HG03108 (cell line): Measurements from ENCODE around the gene MYOZ3.
A peak's percentile ranks its signal among the peaks of the same experiment; 100 is the strongest.

Experiments
- ATAC-seq: cut with Tn5 transposase; IDR thresholded peaks from one replicate; pipeline ENCODE4 v1.9.1; 2021; ENCODE audit warnings: moderate library complexity; ENCODE audit not compliant: unreplicated experiment

MYOZ3 gene

DNA sequence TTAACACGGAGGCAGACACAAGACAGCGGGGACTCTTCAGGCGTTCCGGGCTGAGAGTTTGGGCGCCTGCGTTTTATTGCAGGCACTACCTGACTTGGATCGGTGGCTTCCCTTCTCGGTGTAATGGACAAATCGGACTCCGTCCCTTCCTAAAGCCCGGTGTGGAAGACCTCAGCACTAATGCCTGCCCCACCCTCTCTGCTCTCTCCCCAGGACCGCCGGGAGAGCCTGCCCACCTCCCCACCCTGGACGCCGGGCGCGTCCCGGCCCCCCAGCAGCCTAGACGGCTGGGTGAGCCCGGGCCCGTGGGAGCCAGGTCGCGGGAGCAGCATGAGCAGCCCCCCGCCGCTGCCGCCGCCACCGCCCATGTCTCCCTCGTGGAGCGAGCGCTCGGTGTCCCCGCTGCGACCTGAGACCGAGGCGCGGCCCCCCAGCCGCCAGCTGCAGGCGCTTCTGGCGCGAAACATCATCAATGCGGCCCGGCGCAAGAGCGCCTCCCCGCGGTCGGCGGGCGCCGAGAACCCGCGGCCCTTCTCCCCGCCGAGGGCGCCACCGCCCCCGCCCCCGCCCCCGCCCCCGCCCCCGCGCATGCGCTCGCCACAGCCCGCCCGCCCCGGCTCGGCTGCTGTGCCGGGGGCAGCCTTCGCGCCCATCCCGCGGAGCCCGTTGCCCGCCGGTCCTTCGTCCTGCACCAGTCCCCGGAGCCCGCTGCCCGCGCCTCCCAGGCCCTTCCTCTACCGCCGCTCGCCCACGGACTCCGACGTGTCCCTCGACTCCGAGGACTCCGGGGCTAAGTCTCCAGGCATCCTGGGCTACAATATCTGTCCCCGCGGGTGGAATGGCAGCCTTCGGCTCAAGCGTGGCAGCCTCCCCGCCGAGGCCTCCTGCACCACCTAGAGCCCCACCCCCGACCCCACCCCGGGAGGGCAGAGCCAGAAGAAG, 4.6 kb upstream of the MYOZ3 start:
- ATAC-seq = peak; percentile 71

DNA sequence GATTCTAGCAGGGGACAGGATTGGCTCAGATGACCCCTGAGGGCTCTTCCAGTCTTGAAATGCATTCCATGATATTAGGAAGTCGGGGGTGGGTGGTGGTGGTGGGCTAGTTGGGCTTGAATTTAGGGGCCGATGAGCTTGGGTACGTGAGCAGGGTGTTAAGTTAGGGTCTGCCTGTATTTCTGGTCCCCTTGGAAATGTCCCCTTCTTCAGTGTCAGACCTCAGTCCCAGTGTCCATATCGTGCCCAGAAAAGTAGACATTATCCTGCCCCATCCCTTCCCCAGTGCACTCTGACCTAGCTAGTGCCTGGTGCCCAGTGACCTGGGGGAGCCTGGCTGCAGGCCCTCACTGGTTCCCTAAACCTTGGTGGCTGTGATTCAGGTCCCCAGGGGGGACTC, 2.9 kb upstream of the MYOZ3 start:
- ATAC-seq = no peak

- no peak for ATAC-seq
These were observed 2.3 kb upstream of the MYOZ3 start for GRCh38 chr5:150658699-150659265.

DNA sequence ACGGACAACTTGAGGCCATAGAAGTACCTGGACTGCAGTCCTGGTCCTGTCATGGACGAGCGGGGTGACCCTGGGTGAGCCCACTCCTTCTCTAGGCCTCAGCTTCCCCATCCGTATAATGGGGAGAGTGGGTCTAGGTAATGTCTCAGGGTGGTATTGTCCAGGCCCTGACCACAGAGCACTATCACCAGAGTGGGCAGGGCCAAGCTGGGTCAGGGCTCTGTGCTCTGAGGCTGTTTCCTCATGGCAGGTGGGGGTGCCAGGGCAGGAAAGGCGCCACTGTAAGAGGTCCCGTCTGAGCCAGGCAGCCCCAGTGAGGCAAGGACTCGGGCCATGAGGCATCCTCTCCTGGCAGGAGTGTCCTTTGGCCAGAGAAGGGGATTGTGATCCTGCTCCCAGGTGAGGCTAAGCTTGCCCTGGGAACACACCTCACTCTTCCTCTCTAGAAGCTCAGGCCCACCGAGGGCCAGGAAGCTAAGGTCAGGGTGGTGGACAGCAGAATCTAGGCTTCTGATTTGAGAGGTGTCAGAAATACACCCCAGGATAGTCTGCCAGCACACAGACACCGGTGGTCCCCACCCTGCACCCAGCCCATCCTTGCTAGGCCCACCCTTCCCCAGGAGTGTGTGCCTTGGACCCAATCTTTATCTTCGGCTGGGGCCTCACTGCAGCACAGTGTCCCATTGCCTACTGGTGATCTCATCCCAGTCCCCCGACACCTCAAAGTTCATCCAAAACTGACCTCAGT, 1.5 kb upstream of the MYOZ3 start:
- no peak for ATAC-seq

DNA sequence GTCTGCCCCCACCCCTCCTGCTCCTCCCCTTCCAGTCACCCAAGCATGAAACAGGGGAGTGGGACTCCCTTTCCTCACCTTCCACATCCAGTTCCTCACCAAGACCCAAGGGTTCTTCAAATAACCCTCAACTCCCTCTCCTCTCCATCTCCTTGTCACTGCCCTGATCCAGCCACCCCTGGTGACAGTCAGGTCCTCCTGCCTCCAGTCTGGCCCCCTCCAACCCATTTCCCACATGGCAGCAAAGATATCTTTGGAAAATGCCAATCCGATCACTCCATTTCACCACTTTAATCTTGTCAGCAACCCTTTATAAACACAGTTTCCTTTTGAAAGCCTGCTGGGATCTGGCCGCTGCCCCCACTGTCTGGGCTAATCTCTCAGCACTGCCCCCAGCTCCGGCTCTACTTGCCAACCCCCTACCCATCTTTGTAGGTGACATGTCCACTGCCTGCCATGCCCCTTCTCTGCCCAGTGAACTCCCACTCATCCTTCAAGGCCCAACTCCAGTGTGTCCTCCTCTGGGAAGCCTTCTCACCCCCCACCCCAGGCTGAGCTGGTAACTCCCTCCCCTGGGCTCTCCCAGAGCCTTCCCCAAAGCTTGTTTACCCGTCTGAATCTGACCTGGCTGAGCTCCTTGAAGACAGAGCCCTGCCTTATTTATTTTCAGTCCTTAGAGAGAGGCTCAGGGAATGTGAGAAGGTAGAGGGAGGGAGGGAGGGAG, 781 bp upstream of the MYOZ3 start:
- no peak for ATAC-seq

DNA sequence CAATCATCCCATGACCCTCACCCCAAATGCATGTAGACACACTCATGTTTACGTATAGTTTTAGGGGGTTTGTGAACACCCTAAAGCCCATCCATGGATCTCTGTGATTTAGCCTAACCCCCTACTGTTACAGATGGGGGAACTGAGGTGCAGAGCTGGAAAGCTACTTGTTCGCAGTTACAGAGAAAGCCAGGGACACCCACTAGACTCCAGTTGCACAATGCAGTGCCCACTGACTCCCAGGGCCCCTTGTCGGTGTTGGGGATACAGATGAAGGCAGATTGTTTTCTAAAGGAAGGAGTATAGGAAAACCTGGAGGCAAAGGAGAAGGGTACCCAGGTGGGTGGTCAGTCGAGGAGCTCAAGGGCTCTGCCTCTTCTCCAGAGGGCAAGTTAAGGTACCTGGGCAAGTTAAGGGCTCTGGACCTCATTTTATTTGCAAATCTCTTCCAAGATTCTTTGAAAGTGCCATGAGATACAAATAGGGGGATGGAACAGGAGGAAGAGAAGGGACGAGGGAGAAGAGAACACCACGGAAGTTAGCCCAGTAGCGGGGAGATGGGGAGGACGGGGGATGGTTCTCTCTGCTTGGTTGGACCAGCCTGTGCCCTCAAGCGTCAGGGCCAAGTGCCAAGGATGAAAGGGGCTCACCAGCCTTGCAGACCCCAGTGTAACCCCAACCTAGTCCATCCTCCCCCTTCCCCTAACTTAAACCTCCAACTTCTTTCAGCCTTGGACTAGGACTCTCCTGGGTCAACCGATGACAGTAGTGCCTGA, 958 bp downstream of the MYOZ3 start:
- no peak for ATAC-seq

- no peak for ATAC-seq
These were observed 1.9 kb downstream of the MYOZ3 start for GRCh38 chr5:150662731-150663516.

DNA sequence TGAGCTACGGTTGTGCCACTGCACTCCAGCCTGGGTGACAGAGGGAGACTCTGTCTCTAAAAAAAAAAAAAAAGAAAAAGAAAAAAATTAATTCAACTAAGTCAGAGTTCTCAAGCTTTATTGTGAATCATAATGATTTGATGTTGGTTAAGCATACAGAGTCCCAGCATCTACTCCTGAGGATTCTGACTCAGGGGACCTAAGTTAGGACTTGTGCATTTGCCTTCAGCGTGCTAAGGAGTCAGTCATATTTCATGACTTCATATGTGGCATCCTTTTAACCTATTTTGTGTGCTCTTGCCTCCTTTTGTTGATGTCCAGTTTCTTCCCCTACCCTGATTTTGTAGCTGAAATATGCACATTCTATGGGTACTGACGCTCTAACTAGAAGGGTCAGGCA, 2.9 kb downstream of the MYOZ3 start:
- ATAC-seq = no peak

DNA sequence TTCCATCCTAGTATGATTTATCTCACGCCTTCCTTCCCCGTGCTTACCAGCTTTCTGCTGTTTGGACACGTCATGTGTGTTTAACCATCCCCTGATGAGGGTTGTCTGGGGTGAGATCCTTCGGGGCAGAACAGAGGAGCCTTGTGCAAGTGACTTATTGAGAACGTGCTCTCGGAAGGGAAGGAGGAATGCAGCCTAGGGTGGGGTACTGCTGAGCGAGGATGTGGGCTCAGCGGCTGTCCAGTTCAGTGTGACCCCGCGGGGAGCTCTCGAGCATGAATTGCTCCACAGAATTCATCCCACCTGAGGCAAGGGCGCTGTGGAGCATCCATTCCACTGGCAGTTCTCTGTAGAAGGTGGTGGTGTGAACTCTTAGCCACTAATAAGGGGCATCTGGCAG, 4.0 kb downstream of the MYOZ3 start:
- ATAC-seq = no peak

DNA sequence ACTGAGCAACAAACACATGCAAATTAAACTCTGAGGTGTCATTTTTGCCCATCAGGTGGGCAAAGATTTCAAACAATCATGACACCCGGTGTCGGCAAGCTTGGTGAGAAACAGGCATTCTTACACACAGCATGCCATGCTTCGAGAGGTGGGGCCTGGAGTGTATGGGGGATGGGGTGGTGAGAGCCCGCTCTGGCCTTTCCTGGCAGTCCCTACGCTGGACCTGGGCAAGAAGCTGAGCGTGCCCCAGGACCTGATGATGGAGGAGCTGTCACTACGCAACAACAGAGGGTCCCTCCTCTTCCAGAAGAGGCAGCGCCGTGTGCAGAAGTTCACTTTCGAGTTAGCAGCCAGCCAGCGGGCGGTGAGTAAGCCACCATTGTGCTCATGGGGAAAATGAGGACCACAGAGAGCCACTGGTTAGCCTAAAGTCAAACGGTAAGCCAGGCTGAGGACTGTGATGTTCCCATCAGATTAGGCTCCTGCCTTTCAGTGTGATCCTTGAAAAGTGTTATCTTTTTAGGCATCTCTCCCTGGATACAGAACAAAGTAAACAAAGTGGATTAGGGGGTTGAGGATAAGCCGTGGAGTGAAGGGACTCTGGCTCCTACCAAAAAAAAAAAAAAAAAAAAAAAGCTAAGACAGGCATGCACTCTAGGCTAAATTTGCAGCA, 9.4 kb downstream of the MYOZ3 start:
- ATAC-seq = no peak

GRCh38 chr5:150670948-150671310, 9.9 kb downstream of the MYOZ3 start:
- no peak for ATAC-seq

- ATAC-seq = no peak
These were observed 10.6 kb downstream of the MYOZ3 start for GRCh38 chr5:150671509-150672236.

DNA sequence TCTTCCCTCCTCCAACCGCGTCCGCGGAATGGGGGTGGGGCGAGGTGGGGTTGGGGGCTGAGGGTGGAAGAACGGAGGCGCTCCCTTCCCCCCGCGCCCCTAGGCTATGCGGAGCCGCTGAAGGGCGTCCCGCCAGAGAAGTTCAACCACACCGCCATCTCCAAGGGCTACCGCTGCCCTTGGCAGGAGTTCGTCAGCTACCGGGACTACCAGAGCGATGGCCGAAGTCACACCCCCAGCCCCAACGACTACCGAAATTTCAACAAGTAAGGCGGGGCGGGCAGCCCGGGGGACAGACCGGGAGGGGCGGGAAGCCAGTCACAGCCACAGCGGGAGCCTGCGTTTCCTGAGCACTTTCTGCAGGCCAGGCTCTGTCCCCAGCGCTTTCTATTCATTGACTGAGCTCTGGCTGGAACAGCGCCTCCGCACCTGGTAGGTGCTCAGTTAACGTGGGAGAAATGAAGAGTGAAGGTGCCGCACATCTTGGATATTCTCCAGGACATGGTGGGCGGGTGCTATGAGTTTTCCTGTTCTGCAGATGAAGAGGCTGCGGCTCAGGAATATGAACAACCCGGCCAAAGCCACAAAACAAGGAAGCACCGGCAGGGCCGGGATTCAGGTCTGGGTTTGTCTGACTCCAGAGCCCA, 11.3 kb downstream of the MYOZ3 start:
- no peak for ATAC-seq

GRCh38 chr5:150672884-150673275, 11.8 kb downstream of the MYOZ3 start:
- no peak for ATAC-seq

- no peak for ATAC-seq
These were observed 13.3 kb downstream of the MYOZ3 start for GRCh38 chr5:150674341-150674821.

DNA sequence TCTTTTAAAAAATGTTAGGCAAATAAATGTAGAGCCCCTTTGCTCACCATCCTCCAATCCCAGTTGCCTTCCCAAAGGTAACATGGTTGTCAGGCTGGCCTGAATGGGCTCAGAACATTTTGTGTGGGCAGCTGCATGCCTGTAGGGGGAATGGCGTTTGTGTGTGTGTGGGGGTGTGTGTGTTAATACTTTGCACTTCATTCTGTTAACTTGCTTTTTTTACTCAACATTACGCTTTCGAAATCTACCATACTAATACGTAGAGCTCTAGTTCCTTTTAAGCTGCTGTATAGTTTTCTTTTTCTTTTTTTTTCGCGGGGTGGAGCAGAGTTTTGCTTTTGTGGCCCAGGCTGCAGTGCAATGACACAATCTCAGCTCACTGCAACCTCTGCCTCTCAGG, 14.0 kb downstream of the MYOZ3 start:
- ATAC-seq = no peak

DNA sequence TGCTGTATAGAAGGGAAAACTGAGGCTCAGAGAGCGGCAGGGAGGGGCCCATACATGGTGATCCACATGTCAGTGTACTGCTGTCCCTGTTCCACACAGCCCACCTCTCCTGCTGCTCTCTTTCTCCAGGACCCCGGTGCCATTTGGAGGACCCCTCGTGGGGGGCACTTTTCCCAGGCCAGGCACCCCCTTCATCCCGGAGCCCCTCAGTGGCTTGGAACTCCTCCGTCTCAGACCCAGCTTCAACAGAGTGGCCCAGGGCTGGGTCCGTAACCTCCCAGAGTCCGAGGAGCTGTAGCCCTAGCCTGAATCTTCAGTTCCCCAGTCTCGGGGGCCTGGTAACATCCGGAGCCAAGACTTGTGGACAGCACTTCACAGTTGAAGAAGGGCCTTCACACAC, 15.5 kb downstream of the MYOZ3 start:
- ATAC-seq = no peak

DNA sequence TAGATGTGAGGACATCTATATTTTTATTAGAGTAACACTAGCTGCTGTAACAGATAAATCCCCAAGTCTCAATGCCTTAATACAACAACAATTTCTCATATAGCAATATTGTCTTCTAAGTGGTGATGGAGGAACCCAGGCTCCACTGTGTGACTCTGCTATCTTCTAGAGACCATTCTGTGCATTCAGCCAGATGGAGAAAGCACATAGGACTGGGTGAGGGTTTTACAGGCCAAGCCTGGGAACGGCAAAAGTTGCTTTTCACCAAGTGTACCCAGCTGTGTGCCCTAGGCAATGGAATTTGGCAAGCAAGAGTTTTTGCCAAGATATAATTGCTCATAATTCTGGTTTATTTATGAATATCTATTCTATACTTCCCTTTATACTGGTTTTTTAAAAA, 28.1 kb downstream of the MYOZ3 start:
- no peak for ATAC-seq
